ENCODE results near the gene MTA3.

The MTA3 gene

GRCh38 chr2:42791606-42792005, 223.2 kb downstream of the MTA3 start:
- DNase-seq, result no peak

DNA sequence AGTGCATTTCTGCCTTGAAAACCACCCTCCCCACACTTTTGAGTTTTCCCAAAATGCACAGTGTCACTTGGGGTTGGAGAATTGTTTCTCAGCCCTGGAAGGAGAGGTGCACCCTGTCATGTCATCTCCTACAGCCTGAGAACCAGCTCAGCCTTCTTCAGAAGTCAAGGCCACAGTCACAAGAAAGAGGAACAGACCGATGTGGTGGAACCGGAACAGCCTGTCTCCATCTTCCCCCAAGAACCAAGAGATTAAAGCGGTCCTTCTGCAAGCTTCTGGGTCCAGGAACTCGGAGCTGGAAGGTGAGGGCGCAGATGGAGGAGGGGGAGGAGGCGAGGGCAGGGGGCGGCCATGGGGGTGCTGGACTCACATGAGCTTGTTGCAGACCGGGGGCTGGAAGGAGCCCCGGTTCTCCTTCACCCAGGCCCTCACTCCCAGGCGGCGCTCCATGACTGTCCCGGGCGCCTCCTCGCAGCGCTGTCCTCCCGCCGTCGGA, 223.7 kb downstream of the MTA3 start:
- DNase-seq, result no peak

- DNase-seq, result no peak
Observed at GRCh38 chr2:42792583-42793333, 224.3 kb downstream of the MTA3 start, which contains the start of gene HAAO. TSS of gene HAAO (minus strand) at chr2:42792583. CDS start at chr2:42792536, 47 bp downstream.

DNA sequence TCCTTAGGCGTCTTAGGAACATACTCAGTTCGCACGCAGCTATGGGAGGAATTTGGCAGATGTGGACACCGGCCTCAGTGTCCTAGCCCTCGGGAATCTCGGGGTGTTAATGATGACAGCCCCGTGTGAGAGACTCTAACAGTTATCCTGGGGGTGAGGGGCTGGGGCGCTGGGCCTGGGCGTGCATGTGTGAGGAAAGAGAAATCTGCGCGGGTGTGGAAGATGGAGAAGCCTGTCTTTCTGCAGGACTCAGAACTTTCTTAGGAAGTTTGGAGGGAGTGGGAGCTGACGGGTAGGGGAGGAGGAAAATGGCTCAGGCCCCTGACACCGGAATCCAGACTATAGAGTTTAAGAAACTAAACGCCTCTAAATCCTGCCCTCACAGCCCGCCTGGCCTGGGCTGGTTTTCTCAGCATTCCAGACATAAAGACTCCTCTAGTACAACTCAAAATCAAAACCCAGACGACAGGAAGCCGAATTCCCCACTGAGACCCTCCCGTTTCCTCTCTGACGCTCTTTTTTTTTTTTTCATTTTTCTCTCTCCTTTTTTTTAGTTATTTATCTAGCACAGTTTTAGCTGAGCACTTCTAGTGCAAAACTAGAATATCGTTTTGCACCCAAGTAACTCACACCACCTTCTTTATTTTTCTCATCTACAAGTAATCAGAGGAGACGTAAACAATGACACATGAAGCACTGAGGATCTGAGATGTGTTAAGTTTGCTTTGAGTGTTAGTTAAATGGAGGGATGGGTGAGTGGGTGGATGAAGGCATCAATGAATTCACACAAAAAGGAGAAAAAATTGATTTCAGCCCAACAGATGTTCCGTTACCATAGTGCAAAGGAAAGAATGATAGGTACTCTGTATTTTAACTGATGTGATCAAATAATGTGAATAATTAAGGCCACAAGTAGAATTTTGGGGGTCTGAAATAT, 225.2 kb downstream of the MTA3 start:
- no peak for DNase-seq

GRCh38 chr2:42794271-42795046, 226.0 kb downstream of the MTA3 start:
- no peak for DNase-seq

GRCh38 chr2:42795275-42795674, 226.8 kb downstream of the MTA3 start:
- DNase-seq, result no peak

DNA sequence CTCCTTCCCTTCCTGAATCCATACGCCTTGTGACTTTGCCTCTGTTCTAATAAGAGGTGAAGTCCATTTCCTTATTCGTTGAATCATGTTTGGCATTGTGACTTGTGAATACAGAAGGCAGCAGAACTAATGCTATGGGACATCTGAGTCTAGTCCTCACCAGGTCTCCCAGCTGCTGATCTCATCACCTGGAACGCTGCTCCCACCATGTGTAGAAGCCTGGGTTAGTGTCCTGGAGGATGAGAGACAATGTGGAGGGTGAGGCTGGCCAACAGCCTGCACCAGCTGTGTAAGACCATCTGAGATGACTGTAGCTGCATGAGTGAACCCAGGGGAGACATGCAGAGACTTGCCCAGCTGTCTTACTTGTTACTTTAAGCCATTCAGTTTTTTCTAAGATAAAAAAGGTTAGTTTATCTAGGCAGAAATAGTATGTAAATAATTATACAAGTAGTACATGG, 227.4 kb downstream of the MTA3 start:
- no peak for DNase-seq

DNA sequence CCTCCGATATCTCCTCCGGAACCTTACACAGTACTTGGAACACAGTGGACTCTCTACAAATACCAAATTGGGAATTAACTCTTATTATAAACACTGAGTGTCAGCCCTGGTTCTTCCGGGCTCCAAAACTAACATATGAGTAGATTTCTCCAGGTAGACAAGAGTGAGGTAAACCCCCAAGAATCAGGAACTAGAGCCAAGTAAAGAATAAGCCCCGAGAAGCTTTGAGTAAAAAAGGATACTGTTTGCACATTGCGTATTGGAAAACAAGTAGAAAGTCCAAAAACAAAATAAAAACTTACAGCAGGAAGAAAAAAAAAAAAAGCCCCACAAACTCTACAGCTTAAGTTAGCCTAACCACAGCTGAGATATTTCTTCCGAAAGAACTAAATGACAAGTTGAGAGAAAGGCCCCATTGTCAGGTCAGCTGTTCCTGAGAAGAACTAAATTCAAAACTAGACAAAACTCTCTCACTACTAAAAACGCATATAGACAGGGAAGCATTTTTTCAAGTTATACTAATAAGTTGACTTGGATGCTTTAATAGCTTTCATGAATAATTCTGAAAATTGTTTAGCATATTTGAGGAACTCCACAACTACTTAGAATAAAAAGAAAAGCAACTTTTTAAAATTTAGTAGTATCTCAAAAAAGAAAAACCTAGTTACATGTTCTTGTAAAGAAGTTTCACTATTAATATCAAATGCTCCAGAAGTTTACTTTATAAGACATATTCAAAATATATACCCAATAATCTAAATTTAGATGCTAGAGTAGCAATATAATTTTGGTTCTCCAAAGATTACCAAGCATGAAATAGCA, 228.2 kb downstream of the MTA3 start:
- no peak for DNase-seq

DNA sequence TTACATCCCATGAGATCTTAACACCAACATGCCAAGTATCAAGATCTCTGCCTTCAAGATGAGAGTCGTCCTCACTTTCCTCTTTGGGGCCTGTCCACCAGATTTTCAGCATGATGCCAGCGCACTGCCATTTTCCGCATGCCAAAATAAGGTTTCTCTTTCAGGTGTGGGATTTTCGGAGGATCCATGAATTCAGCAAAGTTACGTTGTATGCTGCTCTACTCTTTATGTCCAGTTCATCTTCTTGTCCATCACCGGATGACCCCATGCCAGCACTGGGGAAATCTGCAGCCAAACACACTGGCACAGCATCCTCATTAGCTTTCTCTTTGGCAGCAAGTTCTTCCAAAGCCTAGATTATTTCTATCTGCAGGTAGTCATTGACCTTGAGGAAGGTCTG, 228.8 kb downstream of the MTA3 start:
- DNase-seq, result no peak

- DNase-seq, result no peak
Observed at GRCh38 chr2:42799881-42800280, 231.4 kb downstream of the MTA3 start.

DNA sequence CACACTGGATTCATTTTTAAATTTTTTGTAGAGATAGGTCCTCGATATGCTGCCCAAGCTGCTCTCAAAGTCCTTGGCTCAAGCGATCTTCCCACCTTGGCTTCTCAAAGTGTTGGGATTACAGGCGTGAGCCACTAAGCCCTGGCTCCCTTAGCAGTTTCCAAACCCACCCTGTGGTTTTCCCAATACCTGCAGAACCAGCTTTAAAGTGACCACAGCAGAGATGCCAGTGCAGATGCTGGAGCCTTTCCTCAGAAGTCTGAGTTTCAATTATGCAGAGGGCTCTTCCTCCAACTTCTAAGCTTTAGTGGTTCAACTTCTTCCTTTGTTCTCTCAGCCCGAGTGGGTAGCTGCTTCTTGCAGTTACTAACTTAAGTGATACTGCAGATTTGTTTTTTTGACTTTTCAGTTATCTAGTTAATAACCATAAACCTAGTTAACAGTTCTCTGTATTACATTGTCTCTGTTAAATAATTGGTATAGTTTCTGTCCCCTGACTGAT, 232.1 kb downstream of the MTA3 start:
- no peak for DNase-seq

- no peak for DNase-seq
Observed at GRCh38 chr2:42800981-42801380, 232.5 kb downstream of the MTA3 start.

- DNase-seq, result no peak
Observed at GRCh38 chr2:42801381-42801780, 232.9 kb downstream of the MTA3 start.

DNA sequence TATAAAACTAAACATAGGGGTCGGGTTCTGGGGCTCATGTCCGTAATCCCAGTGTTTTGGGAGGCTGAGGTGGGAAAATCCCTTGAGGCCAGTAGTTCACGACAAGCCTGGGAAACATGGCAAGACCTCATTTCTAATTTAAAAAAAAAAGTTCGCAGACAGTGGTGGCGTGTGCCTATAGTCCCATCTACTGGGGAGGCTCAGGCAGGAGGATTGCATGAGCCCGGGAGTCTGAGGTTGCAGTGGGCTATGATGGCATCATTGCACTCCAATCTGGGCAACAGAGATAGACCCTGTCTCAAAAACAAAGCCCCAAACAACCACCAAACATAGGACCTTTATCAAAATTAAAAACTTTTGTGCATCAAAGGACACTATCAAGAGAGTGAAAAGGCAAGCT, 233.7 kb downstream of the MTA3 start:
- DNase-seq, result no peak

GRCh38 chr2:42804338-42804737, 235.9 kb downstream of the MTA3 start:
- DNase-seq, result no peak

- no peak for DNase-seq
Observed at GRCh38 chr2:42804891-42805290, 236.5 kb downstream of the MTA3 start.

All from SW 1271 (cell line).